Gastroesophageal sphincter (tissue), 3 donors: ENCODE data around the gene ADAR.
"Not testable (repeated sequence)": the region's sequence is repeated elsewhere in the genome, so short reads cannot be mapped to it uniquely, and the experiment has no call there.

Experiments
- CTCF ChIP-seq, 4 experiments: fragments of 200-600 bp in 2 of 4; fragments of 450-650 bp in 2 of 4; sonication (generic) in 1 of 4; IDR thresholded peaks; one replicate each; pipeline ENCODE4 v1.5.1; 2017 to 2019; ENCODE audit warnings: antibody characterized with exemption in 4 of 4, mild to moderate bottlenecking in 2 of 4, moderate library complexity in 2 of 4
- EP300 ChIP-seq: sonication (generic); formaldehyde crosslinking; IDR thresholded peaks from one replicate; pipeline ENCODE4 v1.6.1; 2017; ENCODE audit warnings: antibody characterized with exemption, mild to moderate bottlenecking
- POLR2A ChIP-seq, 2 donors: fragments of 450-650 bp; IDR thresholded peaks; one replicate each; pipeline ENCODE4 v1.6.1; 2017; ENCODE audit warnings: antibody characterized with exemption in 2 of 2, mild to moderate bottlenecking in 2 of 2, moderate library complexity in 1 of 2
- POLR2AphosphoS5 ChIP-seq: sonication (generic); formaldehyde crosslinking; IDR thresholded peaks from one replicate; pipeline ENCODE4 v1.6.1; 2017; ENCODE audit warnings: antibody characterized with exemption

GRCh38 chr1:154644724-154645123, 36.7 kb upstream of the ADAR start:
- not testable (repeated sequence) for TF ChIP-seq POLR2A (IDR thresholded peaks at IDR 0.05); POLR2AphosphoS5; CTCF (IDR thresholded peaks at IDR 0.05); EP300
